GM21825 (cell line): Measurements from ENCODE around the gene TUSC2.
"Not testable (repeated sequence)": the region's sequence is repeated elsewhere in the genome, so short reads cannot be mapped to it uniquely, and the experiment has no call there.

Source experiments
- ATAC-seq: cut with Tn5 transposase; IDR thresholded peaks from one replicate; pipeline ENCODE4 v1.9.1; 2021; ENCODE audit warnings: mild to moderate bottlenecking, moderate library complexity; ENCODE audit not compliant: unreplicated experiment

TUSC2 gene

DNA sequence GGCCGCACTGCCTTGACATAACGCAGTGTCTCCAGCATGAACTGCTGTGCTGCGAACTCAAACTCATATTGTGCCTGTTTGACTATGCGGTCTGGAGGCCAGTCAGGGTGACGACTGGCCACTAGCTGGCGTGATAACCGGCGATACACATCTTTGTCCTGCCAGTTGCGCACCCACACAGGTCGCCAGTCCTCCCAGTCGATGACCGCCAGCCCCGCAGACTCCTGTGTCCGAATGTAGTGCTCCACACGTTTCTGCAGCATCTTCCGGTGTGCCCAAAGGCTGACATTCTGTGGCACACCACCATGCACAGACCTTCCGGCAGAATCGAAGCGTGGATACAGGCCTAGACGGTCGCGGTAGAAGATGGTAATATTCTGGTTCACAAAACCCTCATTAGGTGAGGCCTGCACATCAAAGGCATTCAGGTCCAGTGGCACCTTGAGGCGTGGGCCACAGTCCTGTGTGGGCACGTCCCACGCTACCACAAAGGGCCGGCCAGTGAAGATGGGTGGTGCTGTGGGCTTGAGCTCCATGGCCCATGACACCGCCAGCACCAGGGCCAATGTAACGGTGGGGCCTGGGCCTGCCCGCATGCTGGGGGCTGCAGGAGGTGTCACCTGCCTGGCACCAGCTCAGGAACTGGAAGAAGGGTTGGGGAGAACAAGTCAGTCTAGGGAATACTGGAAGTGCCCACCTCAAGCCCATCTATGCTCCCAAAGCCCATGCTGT, 8.0 kb downstream of the TUSC2 start:
- ATAC-seq, result no peak

DNA sequence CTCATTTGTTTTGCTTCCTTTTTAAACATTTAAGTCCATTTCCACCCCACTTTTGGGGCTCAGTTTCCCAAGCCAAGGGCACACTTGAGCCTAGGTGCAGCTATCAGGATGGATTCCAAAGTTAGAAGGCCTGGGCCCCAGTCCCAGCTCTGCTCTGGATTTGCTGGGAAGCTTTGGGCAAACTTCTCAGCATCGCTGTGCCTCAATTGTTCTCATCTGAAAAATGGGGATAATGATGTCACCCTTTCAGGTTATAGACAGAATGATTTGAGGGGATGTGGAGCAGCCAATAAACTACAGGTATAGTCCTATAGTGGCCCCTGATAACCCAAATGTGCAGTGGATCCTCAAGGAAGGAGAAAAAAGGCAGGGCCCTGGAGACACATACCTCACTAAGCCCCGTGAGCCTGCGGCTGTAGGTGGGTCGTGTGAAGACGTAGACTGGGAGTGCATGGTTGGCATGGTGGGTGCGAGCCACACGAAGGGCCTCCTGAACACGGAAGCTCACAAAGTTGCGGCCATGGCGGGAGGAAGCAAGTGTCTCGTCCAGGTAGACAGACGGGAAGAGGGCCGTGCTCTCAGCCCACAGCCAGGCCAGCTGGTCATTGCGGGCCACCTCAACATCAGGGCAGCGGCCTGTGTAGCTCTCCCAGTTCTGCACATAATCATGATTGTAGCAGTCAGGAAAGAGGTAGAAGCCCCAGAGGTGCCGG, 8.7 kb downstream of the TUSC2 start:
- no peak for ATAC-seq

DNA sequence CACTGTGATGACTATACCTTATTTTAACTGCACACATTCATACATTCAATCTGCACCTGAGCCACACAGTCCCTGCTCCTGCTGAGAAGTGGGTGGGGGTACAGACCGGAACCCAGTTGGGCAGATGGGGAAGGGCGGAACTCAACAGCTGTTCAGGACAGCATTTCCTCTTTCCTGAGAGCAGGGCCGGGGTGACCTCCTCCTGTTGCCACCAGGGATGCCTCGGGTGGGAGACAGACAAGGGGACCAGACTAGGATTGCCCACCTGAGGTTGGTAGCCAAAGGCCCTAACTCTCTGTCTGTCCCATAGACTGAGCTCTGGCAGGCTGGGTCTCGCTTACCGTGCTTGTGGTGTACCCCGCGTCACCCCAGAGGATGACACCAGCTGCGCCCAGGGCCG, 9.4 kb downstream of the TUSC2 start:
- ATAC-seq, result no peak

DNA sequence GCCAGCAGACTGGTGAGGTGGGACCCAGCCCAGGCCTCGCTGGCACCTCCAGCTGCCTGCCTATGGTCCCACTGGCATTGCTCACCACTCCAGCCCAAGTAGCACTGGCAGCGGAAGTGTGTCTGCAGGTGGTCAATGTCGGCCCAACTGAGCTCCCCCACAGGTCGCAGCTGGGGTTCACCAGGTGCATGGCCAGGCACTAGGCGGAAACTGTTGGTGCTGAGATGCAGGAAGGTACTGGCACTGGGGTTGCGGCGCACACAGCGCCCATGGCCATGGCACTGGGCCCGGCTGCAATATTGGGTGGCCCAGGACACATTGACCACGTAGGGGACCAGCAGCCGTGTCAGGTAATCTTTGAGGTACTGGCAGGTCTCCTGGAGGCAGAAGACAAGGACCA, 9.9 kb downstream of the TUSC2 start:
- no peak for ATAC-seq

- no peak for ATAC-seq
Measured at GRCh38 chr3:50317300-50317699, 10.7 kb downstream of the TUSC2 start.

DNA sequence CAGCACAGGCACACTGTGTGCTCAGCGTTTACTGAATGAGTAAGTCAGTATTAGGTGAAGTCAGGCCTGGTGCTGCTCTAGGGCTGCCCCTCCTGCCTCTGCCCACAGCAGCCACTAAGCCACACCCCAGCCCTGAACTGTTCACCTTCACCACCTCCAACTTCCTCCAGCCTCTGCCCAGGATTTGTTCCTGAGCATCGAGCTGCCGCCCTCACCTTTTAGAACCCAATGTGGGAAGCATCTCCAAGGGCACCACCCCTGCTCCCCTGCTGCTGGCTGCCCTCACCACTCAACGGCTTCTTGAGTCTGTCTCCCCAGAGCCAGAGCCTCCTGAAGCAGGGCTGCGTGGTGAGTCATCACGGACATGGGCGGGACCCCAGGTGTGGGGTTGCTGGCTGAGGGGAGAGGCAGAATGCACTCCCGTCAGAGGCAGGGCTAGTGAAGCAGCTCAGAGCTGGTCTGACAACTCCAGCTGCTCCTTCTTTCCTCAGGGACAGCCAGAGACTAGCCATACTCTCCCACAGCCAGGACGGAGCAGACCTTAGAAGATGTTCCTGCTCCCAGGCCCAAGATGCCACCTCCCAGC, 11.3 kb downstream of the TUSC2 start:
- no peak for ATAC-seq

- no peak for ATAC-seq
Measured at GRCh38 chr3:50314816-50315215, 13.2 kb downstream of the TUSC2 start.

DNA sequence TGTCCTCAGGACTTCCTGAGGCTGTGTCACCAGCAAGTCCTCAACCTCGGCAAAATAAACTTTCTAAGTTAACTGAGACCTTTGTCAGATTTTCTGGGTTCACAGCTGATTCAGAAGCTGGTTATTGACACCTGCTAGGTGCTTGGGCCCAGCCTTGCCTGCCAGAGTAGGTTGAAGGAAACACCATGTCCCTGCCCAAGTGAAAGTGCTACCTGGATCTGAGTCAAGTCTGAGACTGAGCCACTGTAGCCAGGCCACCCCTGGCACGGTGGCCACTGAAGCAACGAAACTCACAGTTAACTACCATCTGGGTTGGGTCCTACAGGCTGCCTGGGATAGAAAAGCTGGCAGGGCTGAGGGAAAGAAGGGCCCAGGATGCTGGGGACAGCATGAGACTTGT, 13.7 kb downstream of the TUSC2 start:
- no peak for ATAC-seq

GRCh38 chr3:50312041-50312440, 16.0 kb downstream of the TUSC2 start:
- ATAC-seq, result not testable (repeated sequence)

- ATAC-seq, result no peak
Measured at GRCh38 chr3:50304601-50305000, 23.4 kb downstream of the TUSC2 start.

DNA sequence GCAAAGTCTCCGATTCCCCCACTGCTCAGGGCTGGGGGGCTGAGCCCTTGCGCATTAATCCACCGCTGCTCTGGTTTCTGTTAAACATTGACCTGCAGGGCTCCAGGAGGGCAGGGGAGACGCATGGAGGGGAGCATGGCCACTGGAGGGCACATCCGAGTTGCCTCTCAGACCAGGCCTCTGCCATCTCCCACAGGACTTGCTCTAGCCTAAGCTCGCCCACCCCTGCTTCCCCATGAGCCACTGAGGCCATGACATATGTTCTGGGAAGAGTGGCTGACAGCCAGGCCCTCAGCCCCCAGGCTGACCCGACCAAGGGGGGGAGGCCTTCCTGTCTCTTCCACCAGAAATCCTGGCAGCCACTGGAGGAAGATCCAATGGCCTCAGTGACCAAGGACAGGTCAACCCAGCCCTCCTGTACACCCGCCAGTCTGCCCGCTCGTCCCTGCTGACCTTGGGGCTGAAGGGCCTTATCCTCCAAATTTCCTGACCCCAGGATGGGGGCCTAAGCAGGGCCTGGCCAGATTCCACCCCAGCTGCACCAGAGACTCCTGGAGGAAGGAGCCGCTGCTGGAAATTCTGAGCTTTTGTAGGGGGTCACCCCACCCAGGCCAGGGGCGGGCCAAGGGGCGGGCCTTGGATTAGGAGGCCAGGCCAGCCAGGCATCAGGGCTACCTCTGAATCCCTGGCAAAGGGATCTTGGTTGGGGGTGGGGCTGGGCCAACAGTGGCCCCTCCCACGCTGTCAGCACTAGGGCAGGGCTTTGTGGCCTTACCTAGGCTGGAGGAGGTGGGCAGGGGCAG, 24.8 kb downstream of the TUSC2 start, which contains the start of gene HYAL1:
TSS of gene HYAL1 (minus strand) at position 562 of the 803 bp plus-strand sequence. CDS start 618 bp downstream, outside the sequence.
- no peak for ATAC-seq

DNA sequence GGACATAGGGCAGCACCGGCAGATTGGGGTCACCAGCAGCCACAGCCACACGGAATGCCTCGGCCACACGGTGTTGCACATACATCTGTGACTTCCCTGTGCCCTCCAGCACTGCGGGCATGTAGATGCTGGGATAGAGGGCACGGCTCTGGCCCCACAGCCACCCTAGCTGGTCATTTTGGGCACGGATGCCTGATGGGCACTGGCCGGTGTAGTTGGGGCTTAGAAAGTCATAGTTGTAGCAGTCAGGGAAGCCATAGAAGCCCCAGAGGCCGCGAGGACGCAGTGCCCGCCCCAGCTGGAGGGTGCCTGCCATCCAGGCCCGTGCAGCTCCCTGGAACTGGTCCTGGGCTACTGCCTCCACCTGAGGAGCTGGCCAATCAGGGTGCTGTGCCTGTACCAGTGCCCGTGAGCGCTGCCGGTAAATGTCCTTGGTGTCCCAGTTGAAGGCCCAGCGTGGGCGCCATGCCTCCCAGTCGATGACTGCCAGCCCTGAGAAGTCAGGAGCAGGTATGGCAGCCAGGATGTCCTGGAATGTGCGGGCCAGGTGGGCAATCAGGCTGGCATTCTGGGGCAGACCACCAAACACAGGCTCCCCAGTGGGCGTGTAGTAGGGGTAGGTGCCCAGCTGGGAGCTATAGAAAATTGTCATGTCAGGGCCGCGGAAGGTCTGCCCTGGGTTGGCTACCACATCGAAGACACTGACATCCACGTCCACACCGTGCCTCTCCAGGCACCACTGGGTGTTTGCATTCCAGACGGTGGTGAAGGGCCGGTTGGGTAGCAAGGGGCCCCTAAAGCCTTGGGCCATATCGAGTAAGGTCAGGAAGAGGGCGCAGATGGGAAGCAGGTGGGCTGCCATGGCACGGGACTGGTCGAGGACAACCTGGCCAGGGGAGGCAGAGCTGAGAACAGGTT, 25.7 kb downstream of the TUSC2 start:
- no peak for ATAC-seq

DNA sequence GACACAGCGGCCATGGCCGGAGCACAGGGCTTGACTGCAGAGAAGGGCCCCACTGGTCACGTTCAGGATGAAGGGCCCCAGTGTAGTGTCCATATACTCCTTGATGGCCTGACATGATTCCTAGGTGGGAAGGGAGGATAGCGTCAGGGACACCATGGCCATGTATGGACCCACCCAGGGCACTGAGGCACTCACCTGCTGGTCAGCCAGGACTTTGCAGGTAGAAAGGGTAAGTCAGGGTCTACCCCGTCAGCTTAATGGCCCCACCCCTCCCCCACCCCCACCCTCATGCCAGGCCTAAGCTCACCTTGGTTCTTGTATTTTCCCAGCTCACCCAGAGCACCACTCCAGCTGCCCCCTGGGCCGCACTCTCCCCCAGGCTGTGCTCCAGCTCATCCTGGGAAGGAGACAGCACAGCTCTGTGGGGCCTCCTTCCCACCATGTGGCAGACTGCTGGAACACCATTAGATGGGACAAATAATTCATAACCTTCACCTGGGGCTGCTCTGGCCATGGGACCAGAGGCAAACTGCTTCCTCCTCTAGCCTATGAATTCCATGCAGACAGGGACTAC, 27.3 kb downstream of the TUSC2 start:
- no peak for ATAC-seq

- ATAC-seq, result no peak
Measured at GRCh38 chr3:50299929-50300680, 27.9 kb downstream of the TUSC2 start.

GRCh38 chr3:50299638-50299928, 28.4 kb downstream of the TUSC2 start:
- no peak for ATAC-seq

DNA sequence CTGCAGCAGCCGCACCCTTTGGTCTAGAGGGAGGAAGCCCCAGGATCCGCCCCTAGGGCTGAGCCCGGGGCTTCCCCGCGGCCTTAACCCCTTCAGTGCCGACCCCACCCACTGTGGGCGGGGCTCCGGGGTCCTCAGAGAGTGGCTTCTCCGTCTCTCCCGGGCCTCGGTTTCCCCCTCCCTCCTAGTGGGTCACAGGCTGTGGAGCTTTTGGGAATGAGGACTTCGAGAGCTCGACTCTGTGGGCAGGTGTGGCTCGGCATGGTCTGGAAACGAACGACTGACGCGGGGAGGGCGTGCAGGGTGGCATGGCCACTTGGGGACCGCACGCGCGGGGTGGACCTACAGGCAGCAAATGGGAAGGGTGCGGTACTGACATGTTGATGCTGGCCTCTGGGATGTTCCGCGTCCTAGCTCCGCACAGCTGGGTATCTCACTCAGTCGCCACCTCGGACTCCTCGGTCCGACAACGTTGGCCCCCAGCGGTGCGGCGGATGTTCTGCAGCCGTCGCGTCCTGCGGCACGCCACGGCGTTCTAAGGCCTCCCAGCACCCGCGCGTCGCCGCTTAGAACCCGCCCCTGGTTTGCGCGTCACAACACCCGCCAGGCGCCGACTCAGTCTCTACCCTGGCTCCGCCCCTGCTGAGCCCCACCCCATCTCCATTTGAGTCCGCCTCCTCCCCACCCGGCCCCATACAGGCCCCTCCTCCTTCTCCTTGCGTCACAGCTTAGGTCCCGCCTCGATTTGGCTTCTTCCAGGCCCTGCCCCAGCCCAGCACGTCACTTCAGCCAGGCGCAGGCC, 29.0 kb downstream of the TUSC2 start, which contains the start of the genes HYAL3 and NAA80:
TSS of gene HYAL3 (minus strand) at position 570 of the 802 bp plus-strand sequence. CDS start 3,803 bp downstream, outside the sequence.
TSS of gene NAA80 (minus strand) at position 570 of the 802 bp plus-strand sequence. CDS start 1,942 bp downstream, outside the sequence.
- peak; percentile 82 for ATAC-seq

DNA sequence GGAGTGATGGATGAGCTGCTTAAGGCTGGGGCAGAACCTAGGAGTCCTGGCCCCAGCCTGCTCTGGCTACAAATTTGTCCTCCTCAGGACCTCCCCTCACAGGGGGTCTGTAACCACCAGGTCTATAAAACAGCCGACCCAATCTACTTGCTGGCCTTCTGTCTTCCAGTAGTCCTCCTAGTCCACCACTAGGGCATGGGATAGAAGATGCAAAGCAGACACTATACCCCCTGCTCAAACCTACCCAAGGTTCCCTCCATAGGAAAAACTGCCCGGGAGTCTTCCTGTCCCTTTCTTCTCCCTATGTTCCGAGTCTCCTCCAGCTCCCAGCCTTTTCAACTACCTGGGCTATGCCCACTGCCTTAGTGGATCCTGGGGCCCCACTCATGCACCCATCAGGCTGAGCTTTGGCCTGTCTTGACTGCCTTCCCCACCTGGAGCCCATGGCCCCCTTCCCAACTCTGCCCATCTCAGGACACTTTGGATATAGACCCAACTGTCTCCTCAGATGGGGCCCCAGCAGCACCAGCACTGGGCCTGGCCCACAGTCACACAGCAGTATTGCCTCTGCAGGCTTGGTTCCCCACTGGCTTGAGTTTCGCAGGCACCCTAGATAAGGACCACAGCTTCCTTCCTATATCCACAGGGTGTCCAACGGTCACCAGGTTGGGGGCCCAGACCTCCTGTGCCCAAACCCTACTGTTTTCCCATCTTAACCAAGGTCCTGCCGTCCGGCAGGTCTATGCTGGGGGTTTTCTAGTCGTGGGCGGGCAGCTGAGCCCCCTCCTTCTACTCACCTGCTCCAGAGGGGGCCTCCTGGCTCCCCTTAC, 29.9 kb downstream of the TUSC2 start:
- no peak for ATAC-seq
